Stimulated activated naive CD8-positive, alpha-beta T cell treated with anti-CD3 and anti-CD28 coated beads, Interleukin-15, Interleukin-2, amounts not matched to agents 100 U/mL and 50 U/mL, for 24 hours (primary cell): ENCODE data around the gene ENPP6.

ENCODE experiments used
- ATAC-seq: fragments of 150-1000 bp; cut with Tn5 transposase; one replicate; pipeline ENCODE4 v1.10.0; 2021
- DNase-seq: peaks from one replicate; pipeline ENCODE4 v3.0.0; 2021

ENPP6 gene

GRCh38 chr4:184104419-184105101 lies 113.1 kb downstream of the ENPP6 start:
- DNase-seq = no peak
- ATAC-seq = no peak

GRCh38 chr4:184103527-184104264 lies 114.0 kb downstream of the ENPP6 start:
- DNase-seq (no peak), ATAC-seq (no peak)

- no peak for DNase-seq
- ATAC-seq = no peak
Observed at GRCh38 chr4:184102927-184103326, 114.7 kb downstream of the ENPP6 start.

- ATAC-seq = no peak
- no peak for DNase-seq
Observed at GRCh38 chr4:184102488-184102887, 115.2 kb downstream of the ENPP6 start.

- ATAC-seq = no peak
- DNase-seq = no peak
Observed at GRCh38 chr4:184101711-184102110, 116.0 kb downstream of the ENPP6 start.

- DNase-seq (no peak), ATAC-seq (no peak)
Observed at GRCh38 chr4:184100297-184100885, 117.3 kb downstream of the ENPP6 start.

- DNase-seq = no peak
- no peak for ATAC-seq
Observed at GRCh38 chr4:184099535-184099966, 118.1 kb downstream of the ENPP6 start.

- ATAC-seq = no peak
- no peak for DNase-seq
Observed at GRCh38 chr4:184099000-184099399, 118.7 kb downstream of the ENPP6 start.

- no peak for ATAC-seq
- no peak for DNase-seq
Observed at GRCh38 chr4:184097815-184098214, 119.9 kb downstream of the ENPP6 start.

- peak; percentile 42 for ATAC-seq
Observed at GRCh38 chr4:184097241-184097605, 120.5 kb downstream of the ENPP6 start.

GRCh38 chr4:184096561-184097240 lies 121.0 kb downstream of the ENPP6 start:
- DNase-seq (no peak), ATAC-seq (no peak)

More at GRCh38 chr4:184097241-184097605, 120.5 kb downstream of the ENPP6 start:
- DNase-seq = peak; percentile 38

- ATAC-seq (no peak), DNase-seq (no peak)
Observed at GRCh38 chr4:184094532-184095159, 123.0 kb downstream of the ENPP6 start.

- no peak for DNase-seq
- ATAC-seq = no peak
Observed at GRCh38 chr4:184091986-184092385, 125.7 kb downstream of the ENPP6 start.

GRCh38 chr4:184090571-184090970 lies 127.1 kb downstream of the ENPP6 start:
- ATAC-seq (no peak), DNase-seq (no peak)

- ATAC-seq = no peak
- no peak for DNase-seq
Observed at GRCh38 chr4:184080674-184081073, 137.0 kb downstream of the ENPP6 start.

GRCh38 chr4:184074677-184075388 lies 142.8 kb downstream of the ENPP6 start:
- ATAC-seq = no peak
- DNase-seq = no peak

GRCh38 chr4:184067931-184068554 lies 149.6 kb downstream of the ENPP6 start:
- no peak for ATAC-seq

GRCh38 chr4:184066584-184067300 lies 150.9 kb downstream of the ENPP6 start:
- no peak for DNase-seq
- no peak for ATAC-seq

More at GRCh38 chr4:184067931-184068554, 149.6 kb downstream of the ENPP6 start:
- no peak for DNase-seq

GRCh38 chr4:184064877-184065276 lies 152.8 kb downstream of the ENPP6 start:
- ATAC-seq (no peak), DNase-seq (no peak)

- DNase-seq = no peak
Observed at GRCh38 chr4:184062769-184063168, 154.9 kb downstream of the ENPP6 start.

More at GRCh38 chr4:184062769-184063168, 154.9 kb downstream of the ENPP6 start:
- ATAC-seq = no peak
